ENCODE data around the gene RBM17. TPM values are rescaled to one million over a fixed set of nuclear protein-coding genes. Genes with fewer than 3 reads are reported as not detected.

Gene RBM17
- total and polyA plus RNA-seq, 2 of the 13 experiments (the other 11 are each of a cell fraction or from before 2014, with no cell fraction given), result 30.7 to 77.5 TPM

DNA sequence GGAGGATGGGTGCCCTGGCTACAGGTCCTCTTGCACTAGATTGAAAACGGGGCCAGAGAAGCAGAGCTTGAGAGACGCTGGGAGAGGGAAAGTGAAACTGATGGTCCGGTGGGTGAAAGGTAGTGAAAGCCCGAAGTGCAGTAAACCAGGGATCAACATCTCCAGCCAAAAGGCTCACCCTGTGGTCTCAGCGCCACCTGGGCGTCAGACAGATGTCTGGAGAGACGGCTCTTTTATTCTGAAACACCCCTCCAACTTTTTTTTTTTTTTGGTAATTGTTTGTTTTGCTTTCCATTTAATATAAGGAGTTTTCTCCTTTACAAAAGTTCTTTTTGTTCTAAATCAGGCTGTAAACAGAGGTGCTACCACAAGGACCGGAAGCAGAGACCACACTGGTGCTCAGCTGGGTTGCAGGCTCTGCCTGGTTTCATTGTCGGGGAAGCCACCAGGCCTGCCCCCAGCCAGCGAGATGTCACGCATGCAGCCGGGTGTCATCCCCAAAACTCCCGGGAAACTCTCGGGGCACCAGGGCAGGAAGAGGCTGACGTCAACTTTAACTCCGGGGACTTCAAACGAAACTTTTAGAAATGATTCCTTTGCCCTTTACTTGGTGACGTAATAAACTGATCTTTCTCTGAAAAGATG lies 37.9 kb upstream of the RBM17 start (continued):
- TF ChIP-seq, protein P1, sequence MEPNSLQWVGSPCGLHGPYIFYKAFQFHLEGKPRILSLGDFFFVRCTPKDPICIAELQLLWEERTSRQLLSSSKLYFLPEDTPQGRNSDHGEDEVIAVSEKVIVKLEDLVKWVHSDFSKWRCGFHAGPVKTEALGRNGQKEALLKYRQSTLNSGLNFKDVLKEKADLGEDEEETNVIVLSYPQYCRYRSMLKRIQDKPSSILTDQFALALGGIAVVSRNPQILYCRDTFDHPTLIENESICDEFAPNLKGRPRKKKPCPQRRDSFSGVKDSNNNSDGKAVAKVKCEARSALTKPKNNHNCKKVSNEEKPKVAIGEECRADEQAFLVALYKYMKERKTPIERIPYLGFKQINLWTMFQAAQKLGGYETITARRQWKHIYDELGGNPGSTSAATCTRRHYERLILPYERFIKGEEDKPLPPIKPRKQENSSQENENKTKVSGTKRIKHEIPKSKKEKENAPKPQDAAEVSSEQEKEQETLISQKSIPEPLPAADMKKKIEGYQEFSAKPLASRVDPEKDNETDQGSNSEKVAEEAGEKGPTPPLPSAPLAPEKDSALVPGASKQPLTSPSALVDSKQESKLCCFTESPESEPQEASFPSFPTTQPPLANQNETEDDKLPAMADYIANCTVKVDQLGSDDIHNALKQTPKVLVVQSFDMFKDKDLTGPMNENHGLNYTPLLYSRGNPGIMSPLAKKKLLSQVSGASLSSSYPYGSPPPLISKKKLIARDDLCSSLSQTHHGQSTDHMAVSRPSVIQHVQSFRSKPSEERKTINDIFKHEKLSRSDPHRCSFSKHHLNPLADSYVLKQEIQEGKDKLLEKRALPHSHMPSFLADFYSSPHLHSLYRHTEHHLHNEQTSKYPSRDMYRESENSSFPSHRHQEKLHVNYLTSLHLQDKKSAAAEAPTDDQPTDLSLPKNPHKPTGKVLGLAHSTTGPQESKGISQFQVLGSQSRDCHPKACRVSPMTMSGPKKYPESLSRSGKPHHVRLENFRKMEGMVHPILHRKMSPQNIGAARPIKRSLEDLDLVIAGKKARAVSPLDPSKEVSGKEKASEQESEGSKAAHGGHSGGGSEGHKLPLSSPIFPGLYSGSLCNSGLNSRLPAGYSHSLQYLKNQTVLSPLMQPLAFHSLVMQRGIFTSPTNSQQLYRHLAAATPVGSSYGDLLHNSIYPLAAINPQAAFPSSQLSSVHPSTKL (CRISPR knock-in tag; IDR thresholded peaks at IDR 0.05), result peak; percentile 11; the same call in 1 of the 2 replicates
- TF ChIP-seq, protein P2, sequence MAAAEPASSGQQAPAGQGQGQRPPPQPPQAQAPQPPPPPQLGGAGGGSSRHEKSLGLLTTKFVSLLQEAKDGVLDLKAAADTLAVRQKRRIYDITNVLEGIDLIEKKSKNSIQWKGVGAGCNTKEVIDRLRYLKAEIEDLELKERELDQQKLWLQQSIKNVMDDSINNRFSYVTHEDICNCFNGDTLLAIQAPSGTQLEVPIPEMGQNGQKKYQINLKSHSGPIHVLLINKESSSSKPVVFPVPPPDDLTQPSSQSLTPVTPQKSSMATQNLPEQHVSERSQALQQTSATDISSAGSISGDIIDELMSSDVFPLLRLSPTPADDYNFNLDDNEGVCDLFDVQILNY (CRISPR knock-in tag; conservative IDR thresholded peaks at IDR 0.05), result no peak
- TF ChIP-seq IRF2 (CRISPR knock-in tag; IDR thresholded peaks at IDR 0.05) (peak; percentile 55; the same call in 1 of the 2 replicates), ZNF124 (CRISPR knock-in tag; IDR thresholded peaks at IDR 0.05) (0 out of 2 replicates have a peak, but pooled peaks have one; percentile 31), ZKSCAN8 (CRISPR knock-in tag; IDR thresholded peaks at IDR 0.05; ENCODE audit: borderline replicate concordance) (no peak), ZNF263 (CRISPR knock-in tag; IDR thresholded peaks at IDR 0.05) (peak; percentile 69; the same call in 1 of the 2 replicates), WIZ (CRISPR knock-in tag; IDR thresholded peaks at IDR 0.05) (no peak), ZSCAN31 (CRISPR knock-in tag; IDR thresholded peaks at IDR 0.05; ENCODE audit: low read depth) (no peak), ZNF362 (CRISPR knock-in tag; IDR thresholded peaks at IDR 0.05; ENCODE audit: borderline replicate concordance) (peak; percentile 59; the same call in 1 of the 2 replicates), CREB1 (IDR thresholded peaks at IDR 0.05) (peak; percentile 83), CREB1 (CRISPR knock-in tag; IDR thresholded peaks at IDR 0.05) (no peak), ARNT (IDR thresholded peaks at IDR 0.05) (no peak), TBX2 (CRISPR knock-in tag; IDR thresholded peaks at IDR 0.05; ENCODE audit: borderline replicate concordance) (no peak), ZNF777 (CRISPR knock-in tag; IDR thresholded peaks at IDR 0.05) (no peak), GABPB1 (CRISPR knock-in tag; IDR thresholded peaks at IDR 0.05) (peak; percentile 38; the same call in 1 of the 2 replicates), HNRNPL (IDR thresholded peaks at IDR 0.05; ENCODE audit: low read depth, low read length) (no peak)
- TF ChIP-seq, protein P3, sequence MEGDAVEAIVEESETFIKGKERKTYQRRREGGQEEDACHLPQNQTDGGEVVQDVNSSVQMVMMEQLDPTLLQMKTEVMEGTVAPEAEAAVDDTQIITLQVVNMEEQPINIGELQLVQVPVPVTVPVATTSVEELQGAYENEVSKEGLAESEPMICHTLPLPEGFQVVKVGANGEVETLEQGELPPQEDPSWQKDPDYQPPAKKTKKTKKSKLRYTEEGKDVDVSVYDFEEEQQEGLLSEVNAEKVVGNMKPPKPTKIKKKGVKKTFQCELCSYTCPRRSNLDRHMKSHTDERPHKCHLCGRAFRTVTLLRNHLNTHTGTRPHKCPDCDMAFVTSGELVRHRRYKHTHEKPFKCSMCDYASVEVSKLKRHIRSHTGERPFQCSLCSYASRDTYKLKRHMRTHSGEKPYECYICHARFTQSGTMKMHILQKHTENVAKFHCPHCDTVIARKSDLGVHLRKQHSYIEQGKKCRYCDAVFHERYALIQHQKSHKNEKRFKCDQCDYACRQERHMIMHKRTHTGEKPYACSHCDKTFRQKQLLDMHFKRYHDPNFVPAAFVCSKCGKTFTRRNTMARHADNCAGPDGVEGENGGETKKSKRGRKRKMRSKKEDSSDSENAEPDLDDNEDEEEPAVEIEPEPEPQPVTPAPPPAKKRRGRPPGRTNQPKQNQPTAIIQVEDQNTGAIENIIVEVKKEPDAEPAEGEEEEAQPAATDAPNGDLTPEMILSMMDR (CRISPR knock-in tag; IDR thresholded peaks at IDR 0.05), result peak; percentile 62
- TF ChIP-seq, protein P4, sequence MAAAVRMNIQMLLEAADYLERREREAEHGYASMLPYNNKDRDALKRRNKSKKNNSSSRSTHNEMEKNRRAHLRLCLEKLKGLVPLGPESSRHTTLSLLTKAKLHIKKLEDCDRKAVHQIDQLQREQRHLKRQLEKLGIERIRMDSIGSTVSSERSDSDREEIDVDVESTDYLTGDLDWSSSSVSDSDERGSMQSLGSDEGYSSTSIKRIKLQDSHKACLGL (CRISPR knock-in tag; IDR thresholded peaks at IDR 0.05), result no peak
- TF ChIP-seq, protein P5, sequence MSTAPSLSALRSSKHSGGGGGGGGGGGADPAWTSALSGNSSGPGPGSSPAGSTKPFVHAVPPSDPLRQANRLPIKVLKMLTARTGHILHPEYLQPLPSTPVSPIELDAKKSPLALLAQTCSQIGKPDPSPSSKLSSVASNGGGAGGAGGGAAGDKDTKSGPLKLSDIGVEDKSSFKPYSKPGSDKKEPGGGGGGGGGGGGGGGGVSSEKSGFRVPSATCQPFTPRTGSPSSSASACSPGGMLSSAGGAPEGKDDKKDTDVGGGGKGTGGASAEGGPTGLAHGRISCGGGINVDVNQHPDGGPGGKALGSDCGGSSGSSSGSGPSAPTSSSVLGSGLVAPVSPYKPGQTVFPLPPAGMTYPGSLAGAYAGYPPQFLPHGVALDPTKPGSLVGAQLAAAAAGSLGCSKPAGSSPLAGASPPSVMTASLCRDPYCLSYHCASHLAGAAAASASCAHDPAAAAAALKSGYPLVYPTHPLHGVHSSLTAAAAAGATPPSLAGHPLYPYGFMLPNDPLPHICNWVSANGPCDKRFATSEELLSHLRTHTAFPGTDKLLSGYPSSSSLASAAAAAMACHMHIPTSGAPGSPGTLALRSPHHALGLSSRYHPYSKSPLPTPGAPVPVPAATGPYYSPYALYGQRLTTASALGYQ (CRISPR knock-in tag; IDR thresholded peaks at IDR 0.05), result no peak

Measured in HepG2 (cell line).